ENCODE results near the gene SNORC. TPM values are rescaled to one million over a fixed set of nuclear protein-coding genes. Genes with fewer than 3 reads are reported as not detected.

The SNORC gene
- total and polyA plus RNA-seq, 2 donors from 2014 or later = 2.7 to 3.3 TPM

GRCh38 chr2:232876978-232877441 is 6.9 kb downstream of the SNORC start:
- no peaks in the 10 kb centered on the region for H3K36me3 ChIP-seq (ENCODE audit: control insufficient read depth in 2 of 3, insufficient read depth in 3 of 3, low read length in 3 of 3)
- DNase-seq (peak in 2 of 5 donors; percentile 40 to 73), FAIRE-seq (no peak)
- H3K9me3 ChIP-seq (ENCODE audit: control insufficient read depth in 2 of 3, insufficient read depth in 1 of 3, low read length in 3 of 3) = no peaks in the 10 kb centered on the region
- peaks cover 0 to 2% (median 0%) of the 10 kb centered on the region in 3 donors for H3K4me1 ChIP-seq (ENCODE audit: control insufficient read depth in 2 of 3, insufficient read depth in 2 of 3, low read depth in 1 of 3, low read length in 3 of 3)
- H3K27me3 ChIP-seq (ENCODE audit: control insufficient read depth, insufficient read depth, low read length) = no peaks in the 10 kb centered on the region
- H3K4me3 ChIP-seq (ENCODE audit: low read length in 3 of 3) = peak overlapping the region in 1 of 3 donors; percentile 39
- no peak overlapping the region for H3K9ac ChIP-seq (ENCODE audit: low read length in 3 of 3)
- no peak for TF ChIP-seq CTCF (IDR thresholded peaks at IDR 0.05; ENCODE audit: borderline replicate concordance, extremely low read depth, insufficient read depth)
- no peak overlapping the region for H3K27ac ChIP-seq (ENCODE audit: low read depth in 2 of 2, low read length in 2 of 2)
- intact Hi-C loops (cut with DNase I) = no loop called here

- Histone ChIP-seq H3K4me1 (ENCODE audit: control insufficient read depth in 2 of 3, insufficient read depth in 2 of 3, low read depth in 1 of 3, low read length in 3 of 3) (peaks cover 0 to 2% (median 0%) of the 10 kb centered on the region in 3 donors), H3K9me3 (ENCODE audit: control insufficient read depth in 2 of 3, insufficient read depth in 1 of 3, low read length in 3 of 3) (no peaks in the 10 kb centered on the region), H3K27me3 (ENCODE audit: control insufficient read depth, insufficient read depth, low read length) (no peaks in the 10 kb centered on the region), H3K27ac (ENCODE audit: low read depth in 2 of 2, low read length in 2 of 2) (no peak overlapping the region), H3K4me3 (ENCODE audit: low read length in 3 of 3) (no peak overlapping the region), H3K9ac (ENCODE audit: low read length in 3 of 3) (no peak overlapping the region), H3K36me3 (ENCODE audit: control insufficient read depth in 2 of 3, insufficient read depth in 3 of 3, low read length in 3 of 3) (no peaks in the 10 kb centered on the region)
- intact Hi-C loops (cut with DNase I) = no loop called here
- FAIRE-seq (no peak), DNase-seq (peak in 2 of 5 donors; percentile 33 to 70)
- no peak for TF ChIP-seq CTCF (IDR thresholded peaks at IDR 0.05; ENCODE audit: borderline replicate concordance, extremely low read depth, insufficient read depth)
These were observed 8.0 kb downstream of the SNORC start for GRCh38 chr2:232877940-232878511.

- Histone ChIP-seq H3K27ac (ENCODE audit: low read depth in 2 of 2, low read length in 2 of 2) (no peak overlapping the region), H3K4me1 (ENCODE audit: control insufficient read depth in 2 of 3, insufficient read depth in 2 of 3, low read depth in 1 of 3, low read length in 3 of 3) (peaks cover 0 to 2% (median 0%) of the 10 kb centered on the region in 3 donors), H3K9me3 (ENCODE audit: control insufficient read depth in 2 of 3, insufficient read depth in 1 of 3, low read length in 3 of 3) (no peaks in the 10 kb centered on the region), H3K27me3 (ENCODE audit: control insufficient read depth, insufficient read depth, low read length) (no peaks in the 10 kb centered on the region), H3K9ac (ENCODE audit: low read length in 3 of 3) (no peak overlapping the region), H3K36me3 (ENCODE audit: control insufficient read depth in 2 of 3, insufficient read depth in 3 of 3, low read length in 3 of 3) (no peaks in the 10 kb centered on the region), H3K4me3 (ENCODE audit: low read length in 3 of 3) (no peak overlapping the region)
- no peak for TF ChIP-seq CTCF (IDR thresholded peaks at IDR 0.05; ENCODE audit: borderline replicate concordance, extremely low read depth, insufficient read depth)
- intact Hi-C loops (cut with DNase I) = no loop called here
- FAIRE-seq = no peak
- DNase-seq = peak in 2 of 5 donors; percentile 48 to 61
These were observed 9.0 kb downstream of the SNORC start for GRCh38 chr2:232878855-232879617.
